ENCODE results near the gene ANKRD6.

The ANKRD6 gene

GRCh38 chr6:89566930-89567629 lies 134.1 kb downstream of the ANKRD6 start:
- no peak for DNase-seq

GRCh38 chr6:89567630-89568390 lies 134.9 kb downstream of the ANKRD6 start:
- DNase-seq: no peak

GRCh38 chr6:89574910-89575561 lies 142.1 kb downstream of the ANKRD6 start:
- DNase-seq: peak; percentile 83

- DNase-seq: no peak
Observed at GRCh38 chr6:89575562-89575960, 142.6 kb downstream of the ANKRD6 start.

- DNase-seq: no peak
Observed at GRCh38 chr6:89580997-89581666, 148.2 kb downstream of the ANKRD6 start.

GRCh38 chr6:89581689-89582088 lies 148.7 kb downstream of the ANKRD6 start:
- no peak for DNase-seq

GRCh38 chr6:89582669-89583325 lies 149.8 kb downstream of the ANKRD6 start:
- DNase-seq: peak; percentile 71

GRCh38 chr6:89583559-89583958 lies 150.6 kb downstream of the ANKRD6 start:
- DNase-seq: peak; percentile 52

GRCh38 chr6:89584539-89584938 lies 151.6 kb downstream of the ANKRD6 start:
- DNase-seq: no peak

GRCh38 chr6:89585154-89585553 lies 152.2 kb downstream of the ANKRD6 start:
- DNase-seq: no peak

- DNase-seq: peak; percentile 76
Observed at GRCh38 chr6:89589297-89590025, 156.5 kb downstream of the ANKRD6 start.

- no peak for DNase-seq
Observed at GRCh38 chr6:89590133-89590532, 157.2 kb downstream of the ANKRD6 start.

- DNase-seq: no peak
Observed at GRCh38 chr6:89591745-89592144, 158.8 kb downstream of the ANKRD6 start.

- no peak for DNase-seq
Observed at GRCh38 chr6:89596056-89596455, 163.1 kb downstream of the ANKRD6 start.

- DNase-seq: no peak
Observed at GRCh38 chr6:89596484-89596883, 163.5 kb downstream of the ANKRD6 start.

GRCh38 chr6:89597372-89597771 lies 164.4 kb downstream of the ANKRD6 start:
- DNase-seq: no peak

- no peak for DNase-seq
Observed at GRCh38 chr6:89597988-89598387, 165.0 kb downstream of the ANKRD6 start.

- DNase-seq: no peak
Observed at GRCh38 chr6:89599727-89600126, 166.8 kb downstream of the ANKRD6 start.

- no peak for DNase-seq
Observed at GRCh38 chr6:89602166-89602565, 169.2 kb downstream of the ANKRD6 start.

- no peak for DNase-seq
Observed at GRCh38 chr6:89604653-89605052, 171.7 kb downstream of the ANKRD6 start.

- DNase-seq: no peak
Observed at GRCh38 chr6:89605861-89606260, 172.9 kb downstream of the ANKRD6 start.

GRCh38 chr6:89610149-89610642 lies 177.2 kb downstream of the ANKRD6 start:
- DNase-seq: peak; percentile 74
